ENCODE measurements around the gene GTF3C5.
"Not testable (repeated sequence)": the region's sequence is repeated elsewhere in the genome, so short reads cannot be mapped to it uniquely, and the experiment has no call there.

Gene GTF3C5

DNA sequence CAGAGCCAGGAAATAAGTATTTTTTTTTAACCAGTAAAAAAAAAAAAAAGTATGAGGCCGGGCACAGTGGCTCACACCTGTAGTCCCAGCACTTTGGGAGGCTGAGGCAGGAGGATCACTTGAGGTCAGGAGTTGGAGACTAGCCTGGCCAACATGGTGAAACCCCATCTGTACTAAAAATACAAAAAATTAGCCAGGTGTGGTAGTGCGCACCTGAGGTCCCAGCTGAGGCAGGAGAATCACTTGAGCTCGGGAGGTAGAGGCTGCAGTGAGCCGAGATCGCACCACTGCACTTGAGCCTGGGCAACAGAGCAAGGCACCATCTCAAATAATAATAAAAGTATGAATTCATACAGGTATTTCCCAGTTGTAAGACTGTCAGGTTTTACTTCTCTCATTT, 41.4 kb downstream of the GTF3C5 start:
- not testable (repeated sequence) for DNase-seq

DNA sequence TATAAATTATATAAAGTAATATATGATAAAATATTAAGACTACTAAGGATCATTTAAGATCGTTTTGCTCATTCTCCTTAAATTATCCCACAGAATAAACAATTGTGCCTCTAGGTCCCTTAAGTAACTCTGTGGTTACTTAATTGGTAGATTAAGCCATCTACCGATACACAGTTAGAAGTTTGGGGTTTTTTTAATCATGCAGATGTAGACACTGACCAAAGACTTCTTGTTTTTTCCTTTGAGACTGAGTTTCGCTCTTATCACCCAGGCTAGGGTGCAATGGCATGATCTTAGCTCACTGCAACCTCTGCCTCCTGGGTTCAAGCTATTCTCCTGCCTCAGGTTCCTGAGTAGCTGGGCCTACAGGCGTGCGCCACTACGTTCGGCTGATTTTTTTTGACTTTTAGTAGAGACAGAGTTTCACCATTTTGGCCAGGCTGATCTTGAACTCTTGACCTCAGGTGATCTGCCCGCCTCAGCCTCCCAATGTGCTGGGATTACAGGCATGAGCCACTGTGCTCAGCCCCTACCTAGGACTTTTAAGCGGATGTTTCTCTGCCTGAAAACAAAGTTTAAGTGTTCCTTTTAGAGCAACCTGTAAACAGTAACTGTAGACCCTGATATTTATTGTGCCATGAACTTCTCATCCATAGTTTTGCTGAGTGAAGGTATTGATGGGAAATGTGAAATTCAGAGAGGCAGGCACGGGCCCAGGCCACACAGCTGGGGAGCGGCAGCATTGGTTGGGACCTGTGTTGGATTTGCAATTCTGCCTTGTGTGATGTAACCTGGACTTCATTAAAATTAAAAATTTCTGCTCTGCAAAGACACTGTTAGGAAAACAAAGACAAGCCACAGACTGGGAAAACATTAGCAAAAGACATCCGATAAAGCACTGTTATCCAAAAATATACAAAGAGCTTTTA, 42.6 kb downstream of the GTF3C5 start:
- DNase-seq: no peak

DNA sequence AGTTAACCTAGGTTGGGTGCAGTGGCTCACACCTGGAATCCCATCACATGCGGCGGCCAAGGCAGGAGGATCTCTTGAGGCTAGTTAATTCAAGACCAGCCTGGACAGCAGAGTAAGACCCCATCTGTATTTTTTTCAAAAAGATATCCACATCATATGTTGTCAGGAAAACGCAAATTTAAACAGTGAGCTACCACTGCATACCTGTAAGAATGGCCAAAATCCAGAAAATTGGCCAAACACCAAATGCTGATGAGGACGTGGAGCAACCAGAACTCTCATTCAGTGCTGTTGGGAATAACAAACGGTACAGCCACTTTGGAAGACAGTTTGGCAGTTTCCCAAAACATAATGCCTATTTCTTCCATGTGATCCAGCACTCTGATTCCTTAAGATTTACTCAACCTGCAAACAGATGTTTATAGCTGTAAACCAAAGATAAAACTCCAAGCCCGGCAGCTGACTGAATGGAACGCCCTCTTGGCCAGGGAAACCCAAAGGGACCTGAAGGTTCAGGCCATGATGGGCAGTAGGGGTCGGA, 43.4 kb downstream of the GTF3C5 start:
- no peak for DNase-seq

DNA sequence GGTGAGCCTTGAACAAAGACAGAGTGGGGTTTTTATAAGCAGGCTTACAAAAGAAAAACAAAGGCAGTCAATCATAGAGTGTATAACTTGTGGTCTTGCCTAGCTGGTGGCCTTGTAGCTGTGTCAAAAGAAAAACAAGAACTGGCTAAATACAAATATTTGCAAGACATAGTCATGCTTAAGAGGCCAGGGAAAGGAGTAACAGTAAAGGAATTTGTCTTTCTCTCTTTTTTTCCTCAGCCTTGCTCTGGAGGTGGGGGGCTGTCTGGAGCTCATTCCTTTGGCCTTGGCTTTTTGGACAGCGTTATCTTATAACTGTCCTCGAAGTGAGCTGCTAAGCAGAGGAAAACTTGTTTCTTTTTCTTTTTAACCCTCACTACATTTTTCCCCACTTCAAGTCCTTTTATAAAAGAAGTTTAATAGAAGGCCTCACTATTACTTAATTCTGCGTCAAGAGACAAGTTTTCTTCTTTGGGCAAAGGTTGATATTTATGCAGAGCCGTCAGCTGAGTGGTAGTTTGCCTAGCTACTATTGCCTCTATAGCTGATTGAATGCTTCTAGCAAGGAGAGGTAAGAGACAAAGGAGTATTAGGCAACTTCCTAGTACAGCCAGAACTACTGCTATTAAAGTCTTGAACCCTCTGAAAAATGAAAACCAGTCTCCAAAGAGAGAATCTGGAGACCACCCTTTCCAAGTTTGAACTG, 45.3 kb downstream of the GTF3C5 start:
- DNase-seq: no peak

DNA sequence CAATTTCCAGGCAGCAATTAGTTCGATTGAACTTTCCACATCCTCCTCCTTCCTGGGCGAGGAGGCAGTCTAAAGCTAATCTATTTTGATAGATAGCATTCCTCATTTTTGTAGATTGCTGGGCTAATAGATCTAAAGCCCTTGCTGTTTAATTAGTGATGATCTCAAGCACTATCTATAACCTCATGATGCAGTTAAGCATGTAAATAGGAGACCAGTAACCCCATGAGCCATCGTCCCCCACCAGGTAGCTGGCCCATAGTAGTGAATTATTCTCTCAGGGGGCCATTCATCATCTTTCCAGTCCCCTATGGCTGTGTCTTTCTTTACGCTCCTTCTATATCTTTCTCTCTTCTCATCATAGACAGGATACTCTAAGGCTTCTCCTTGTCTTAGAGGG, 45.9 kb downstream of the GTF3C5 start:
- no peak for DNase-seq

DNA sequence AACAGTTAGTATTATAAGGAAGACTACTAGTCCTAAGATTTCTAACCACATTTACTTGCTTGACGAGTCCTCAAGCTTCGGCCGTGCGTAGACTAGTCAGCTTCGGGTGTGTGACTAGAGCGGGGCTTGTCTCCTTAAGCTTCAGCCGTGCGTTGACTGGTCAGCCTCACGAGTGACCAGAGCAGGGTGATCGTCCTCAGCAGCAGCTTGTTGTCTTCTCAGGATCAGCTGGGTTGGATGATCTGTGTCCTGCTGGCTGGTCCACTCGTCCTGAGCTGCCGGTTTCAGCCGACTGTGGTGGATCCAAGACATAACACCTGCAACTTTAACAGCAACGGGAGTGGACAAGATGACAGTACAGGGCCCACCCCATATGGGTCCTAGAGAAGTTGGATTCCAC, 47.7 kb downstream of the GTF3C5 start:
- DNase-seq: no peak

DNA sequence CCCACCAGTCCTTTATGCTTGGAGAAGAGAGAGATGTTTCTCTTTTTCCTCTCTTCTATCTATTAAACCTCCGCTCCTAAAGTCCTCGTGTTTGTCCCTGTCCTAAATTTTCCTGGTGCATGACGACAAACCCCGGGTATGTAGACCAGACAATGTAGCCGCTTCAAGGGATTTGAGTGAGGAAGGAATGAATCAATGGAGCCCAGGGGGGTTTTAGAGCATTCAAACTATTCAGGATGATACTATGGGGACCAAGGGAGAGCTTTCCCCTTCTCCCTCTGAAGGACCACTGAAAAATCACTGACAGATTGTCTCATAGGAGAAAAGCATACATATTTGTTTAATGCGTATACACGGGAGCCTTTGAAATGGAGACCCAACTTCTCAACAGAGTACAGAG, 49.4 kb downstream of the GTF3C5 start:
- no peak for DNase-seq

DNA sequence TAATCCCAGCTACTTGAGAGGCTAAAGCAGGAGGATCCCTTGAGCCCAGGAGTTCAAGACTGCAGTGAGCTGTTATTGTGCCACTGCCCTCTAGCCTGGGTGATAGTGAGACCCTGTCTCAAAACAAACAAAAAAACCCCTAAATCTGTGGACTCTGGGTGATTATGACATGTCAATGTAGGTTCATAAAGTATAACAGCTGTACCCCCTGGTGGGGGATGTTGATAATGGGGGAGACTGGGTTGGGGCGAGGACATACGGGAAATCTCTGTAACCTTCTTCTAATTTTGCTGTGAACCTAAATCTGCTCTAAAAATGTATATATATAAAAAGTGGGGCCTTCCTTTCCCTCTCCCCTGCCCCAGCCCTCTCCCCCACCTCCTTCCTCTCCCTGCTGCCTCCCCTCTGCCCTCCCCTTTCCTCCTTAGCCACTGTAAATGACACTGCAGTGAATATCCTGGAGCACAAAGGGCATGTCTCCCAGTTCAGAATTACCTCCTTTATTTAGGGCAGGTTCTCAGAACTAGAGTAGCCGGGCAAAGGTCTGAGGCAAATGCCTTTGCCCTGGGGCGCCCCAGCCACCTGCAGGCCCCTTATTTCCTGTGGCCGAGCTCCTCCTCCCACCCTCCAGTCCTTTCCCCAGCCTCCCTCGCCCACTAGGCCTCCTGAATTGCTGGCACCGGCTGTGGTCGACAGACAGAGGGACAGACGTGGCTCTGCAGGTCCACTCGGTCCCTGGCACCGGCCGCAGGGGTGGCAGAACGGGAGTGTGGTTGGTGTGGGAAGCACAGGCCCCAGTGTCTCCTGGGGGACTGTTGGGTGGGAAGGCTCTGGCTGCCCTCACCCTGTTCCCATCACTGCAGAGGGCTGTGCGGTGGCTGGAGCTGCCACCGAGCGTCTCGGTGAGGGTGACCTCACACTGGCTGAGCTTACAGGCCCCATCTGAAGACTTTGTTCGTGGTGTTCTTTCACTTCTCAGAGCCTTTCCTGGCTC, 50.3 kb downstream of the GTF3C5 start:
- DNase-seq: not testable (repeated sequence)

DNA sequence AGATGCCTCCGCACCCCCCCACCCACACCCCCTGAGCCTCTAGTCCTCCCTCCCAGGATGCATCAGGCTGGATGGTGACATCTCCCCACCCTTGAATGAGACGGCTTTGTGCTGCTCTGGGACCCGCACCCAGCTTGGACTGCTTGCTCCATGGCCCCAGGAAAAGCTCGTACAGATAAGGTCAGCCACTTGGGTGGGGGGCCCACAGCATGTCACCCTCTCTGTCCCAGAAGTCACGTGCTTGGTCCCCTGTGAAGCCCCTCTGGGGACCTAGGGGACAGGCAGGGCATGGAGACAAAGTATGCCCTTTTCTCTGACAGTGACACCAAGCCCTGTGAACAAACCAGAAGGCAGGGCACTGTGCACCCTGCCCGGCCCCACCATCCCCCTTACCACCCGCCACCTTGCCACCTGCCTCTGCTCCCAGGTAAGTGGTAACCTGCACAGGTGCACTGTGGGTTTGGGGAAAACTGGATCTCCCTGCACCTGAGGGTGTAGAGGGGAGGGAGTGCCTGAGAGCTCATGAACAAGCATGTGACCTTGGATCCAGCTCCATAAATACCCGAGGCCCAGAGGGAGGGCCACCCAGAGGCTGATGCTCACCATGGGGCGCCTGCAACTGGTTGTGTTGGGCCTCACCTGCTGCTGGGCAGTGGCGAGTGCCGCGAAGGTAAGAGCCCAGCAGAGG, 51.3 kb downstream of the GTF3C5 start:
- DNase-seq: not testable (repeated sequence)

DNA sequence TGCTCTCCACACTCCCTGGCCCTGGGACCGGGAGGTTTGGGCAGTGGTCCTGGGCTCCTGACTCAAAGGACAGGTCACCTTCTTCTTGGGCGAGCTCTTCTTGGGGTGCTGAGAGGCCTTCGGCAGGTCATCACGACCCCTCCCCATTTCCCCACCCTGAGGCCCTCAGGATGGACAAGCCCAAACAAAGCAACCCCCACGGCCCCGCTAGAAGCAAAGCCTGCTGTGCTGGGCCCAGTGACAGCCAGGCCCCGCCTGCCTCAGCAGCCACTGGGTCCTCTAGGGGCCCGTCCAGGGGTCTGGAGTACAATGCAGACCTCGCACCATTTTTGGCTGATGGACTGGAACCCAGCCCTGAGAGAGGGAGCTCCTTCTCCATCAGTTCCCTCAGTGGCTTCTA, 52.9 kb downstream of the GTF3C5 start:
- DNase-seq: not testable (repeated sequence)

DNA sequence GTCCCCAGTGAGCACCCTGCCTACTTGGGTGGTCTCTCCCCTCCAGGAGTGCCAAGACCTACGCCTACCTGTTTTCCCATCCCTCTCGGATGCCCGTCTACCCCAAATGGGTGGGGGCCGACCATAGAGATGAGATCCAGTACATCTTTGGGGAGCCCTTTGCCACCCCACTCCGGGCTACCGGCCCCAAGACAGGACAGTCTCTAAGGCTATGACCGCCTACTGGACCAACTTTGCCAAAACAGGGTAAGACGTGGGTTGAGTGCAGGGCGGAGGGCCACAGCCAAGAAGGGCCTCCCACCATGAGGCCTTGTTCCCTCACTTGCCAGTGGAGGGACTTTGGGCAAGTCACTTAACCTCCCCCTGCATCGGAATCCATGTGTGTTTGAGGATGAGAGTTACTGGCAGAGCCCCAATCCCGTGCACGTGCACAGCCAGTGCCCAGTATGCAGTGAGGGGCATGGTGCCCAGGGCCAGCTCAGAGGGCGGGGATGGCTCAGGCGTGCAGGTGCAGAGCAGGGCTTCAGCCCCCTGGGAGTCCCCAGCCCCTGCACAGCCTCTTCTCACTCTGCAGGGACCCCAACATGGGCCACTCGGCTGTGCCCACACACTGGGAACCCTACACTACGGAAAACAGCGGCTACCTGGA, 55.5 kb downstream of the GTF3C5 start:
- DNase-seq: not testable (repeated sequence)

DNA sequence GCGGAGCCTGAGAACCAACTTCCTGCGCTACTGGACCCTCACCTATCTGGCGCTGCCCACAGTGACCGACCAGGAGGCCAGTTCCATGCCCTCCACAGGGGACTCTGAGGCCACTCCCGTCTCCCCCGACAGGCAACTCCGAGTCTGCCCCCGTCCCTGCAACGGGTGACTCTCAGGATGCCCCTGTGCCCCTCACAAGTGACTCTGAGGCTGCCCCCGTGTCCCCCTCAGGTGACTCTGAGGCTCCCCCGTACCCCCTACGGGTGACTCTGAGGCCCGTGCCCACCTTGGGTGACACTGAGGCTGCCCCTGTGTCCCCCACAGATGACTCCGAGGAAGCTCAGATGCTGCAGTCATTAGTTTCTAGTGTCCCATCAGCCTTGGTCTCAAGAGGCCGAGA, 56.1 kb downstream of the GTF3C5 start:
- DNase-seq: no peak

DNA sequence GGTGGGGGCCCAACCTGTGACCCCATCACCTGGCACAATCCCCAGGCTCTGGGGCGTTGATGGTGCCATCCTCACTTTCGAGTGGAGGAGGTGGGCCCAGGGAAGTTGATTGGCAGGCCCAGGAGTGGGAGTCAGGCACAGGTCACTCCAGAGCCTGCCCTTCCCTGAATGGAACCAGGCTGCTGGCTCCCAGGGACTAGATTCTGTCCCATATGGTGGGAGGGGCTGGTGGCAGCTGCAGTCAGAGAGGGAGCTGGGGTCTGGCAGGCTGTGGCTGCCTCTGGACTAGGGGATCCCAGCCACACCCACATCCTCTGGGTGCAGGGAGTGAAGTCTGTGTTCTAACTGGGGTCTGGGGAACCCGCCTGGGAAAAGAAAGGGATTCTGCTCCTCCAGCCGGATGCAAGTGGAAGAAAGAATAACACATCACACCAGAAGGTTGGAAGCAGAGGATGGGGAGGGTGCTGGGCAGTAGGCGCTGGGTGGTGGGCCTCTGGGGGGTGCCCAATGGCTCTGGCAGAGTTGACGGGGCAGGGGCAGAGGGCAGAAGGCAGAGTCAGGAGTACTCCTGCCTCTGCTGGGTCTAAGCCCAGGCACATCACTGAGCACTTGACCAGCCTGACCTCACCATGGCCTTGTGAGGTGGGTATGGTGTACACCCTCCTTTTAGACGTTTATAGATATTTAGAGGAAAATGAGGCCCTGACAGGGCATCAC, 56.8 kb downstream of the GTF3C5 start:
- no peak for DNase-seq

DNA sequence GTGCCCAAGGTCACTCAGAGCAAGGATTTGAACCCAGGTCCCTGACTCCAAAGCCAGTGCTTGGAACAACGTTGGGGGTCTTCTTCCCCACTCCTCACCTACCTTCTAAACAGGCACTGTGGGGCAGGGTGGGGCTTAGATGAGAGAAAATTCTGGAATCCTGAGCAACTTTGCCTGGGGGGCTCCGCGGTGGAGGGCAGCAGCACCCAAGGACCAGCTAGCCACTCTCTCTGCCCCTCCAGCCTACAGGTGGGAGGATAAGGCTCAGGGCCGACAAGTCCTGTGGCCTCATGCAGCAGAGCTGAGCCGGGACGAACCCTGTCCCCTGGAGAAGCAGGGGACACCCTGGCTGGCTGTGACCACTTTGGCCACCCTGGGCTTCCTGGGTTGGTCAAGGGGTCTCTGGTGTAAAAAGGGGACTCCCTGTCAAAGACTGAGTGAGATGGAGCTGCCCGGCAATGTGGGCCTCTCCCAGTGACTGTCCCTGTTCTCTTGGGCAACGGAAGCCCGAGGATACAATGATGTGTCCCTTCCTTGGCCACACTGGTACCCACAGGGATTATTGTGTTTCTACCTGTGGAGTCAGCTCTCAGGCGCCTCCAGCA, 57.5 kb downstream of the GTF3C5 start:
- no peak for DNase-seq

DNA sequence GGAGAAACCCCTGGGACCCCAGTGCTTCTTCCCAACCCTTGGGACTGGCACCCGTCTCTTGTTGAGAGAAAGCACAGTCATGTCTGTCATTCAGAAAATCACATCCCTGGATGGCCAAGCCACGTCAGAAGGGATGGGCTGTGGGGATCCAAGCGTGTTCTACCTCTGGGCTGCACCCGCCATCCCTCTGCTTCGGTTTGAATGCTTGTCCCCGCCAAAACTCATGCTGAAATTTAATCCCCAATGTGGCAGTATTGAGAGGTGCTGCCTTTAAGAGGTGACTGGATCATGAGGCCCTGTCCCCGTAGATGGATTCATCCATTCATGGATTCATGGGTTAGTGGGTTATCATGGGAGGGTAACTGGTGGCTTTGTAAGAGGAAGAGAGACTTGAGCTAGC, 58.0 kb downstream of the GTF3C5 start:
- no peak for DNase-seq

DNA sequence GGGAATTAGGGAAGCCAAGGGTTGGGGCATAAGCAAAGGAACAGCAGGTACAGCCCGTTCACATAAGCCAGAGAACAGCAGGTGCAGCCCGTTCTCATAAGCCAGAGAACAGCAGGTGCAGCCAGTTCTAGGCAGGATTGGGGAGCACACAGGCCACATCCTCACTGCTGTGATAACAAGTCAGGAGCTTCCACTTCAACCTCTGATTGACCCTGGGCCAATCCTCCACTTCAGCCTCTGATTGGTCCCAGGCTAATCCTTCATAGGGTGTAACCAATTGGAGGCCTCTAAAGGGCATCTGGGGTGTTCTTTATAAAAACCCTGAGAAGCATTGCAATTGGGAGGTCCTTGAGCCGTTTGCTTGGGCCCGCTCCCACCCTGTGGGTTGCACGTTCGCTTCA, 58.5 kb downstream of the GTF3C5 start:
- no peak for DNase-seq

DNA sequence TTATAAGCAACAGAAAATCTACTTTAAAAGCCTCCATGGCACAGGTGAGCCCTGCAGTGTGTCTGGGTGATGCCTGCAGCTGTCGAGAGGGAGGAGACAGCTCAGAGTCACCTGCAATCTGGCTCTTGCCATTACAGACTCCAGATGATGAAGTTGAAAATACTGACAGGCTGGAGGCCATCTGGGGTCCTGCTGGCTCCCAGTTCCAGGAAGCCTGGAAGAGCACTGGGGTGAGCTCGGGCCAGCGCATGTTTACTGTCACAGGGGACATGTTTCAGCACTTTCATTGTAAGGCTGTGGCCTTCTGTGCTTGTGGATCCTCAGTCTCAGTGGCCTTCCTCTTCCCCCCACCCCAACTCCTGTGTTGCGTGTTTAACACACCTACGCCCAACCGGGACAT, 59.4 kb downstream of the GTF3C5 start:
- DNase-seq: no peak

DNA sequence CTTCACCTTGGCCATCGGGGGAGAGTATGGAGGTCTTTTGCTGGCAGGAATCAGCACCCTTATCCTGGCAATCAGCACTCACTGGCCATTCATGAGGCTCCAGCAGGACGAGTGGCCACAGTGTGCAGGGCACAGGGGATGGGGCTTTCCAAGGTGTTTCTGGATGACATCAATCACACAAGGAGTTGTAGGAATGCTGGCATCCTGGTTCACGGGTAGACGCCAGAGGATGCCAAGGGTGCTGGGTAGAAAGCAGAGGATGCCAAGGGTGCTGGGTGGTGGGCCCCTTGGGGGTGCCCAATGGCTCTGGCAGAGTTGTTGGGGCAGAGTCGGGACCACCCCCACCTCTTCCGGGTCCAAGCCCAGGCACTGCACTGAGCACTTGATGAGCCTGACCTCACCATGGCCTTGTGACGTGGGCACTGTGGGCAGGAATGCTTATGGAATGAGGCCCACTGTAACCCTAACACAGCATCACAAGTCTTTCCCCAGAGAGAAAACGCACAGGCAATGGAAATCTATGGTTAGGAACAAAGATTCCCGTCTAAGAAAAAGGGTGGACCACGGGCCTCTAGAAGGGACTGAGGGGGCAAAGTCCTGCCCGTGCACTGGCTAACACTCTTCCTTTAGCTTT, 60.1 kb downstream of the GTF3C5 start:
- DNase-seq: no peak

DNA sequence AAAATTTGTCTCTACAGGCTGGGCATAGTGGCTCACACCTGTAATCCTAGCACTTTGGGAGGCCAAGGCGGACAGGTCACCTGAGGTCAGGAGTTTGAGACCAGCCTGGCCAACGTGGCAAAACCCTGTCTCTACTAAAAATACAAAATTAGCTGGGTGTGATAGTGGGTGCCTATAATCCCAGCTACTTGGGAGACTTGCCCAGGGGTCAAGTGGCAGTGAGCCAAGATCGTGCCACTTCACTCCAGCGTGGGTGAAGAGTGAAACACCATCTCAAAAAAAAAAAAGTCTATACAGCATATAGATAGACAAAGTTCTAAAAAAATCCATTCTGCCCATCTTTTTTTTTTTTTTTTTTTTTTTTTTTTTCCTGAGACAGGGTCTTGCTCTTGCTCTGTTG, 63.6 kb downstream of the GTF3C5 start:
- DNase-seq: not testable (repeated sequence)

DNA sequence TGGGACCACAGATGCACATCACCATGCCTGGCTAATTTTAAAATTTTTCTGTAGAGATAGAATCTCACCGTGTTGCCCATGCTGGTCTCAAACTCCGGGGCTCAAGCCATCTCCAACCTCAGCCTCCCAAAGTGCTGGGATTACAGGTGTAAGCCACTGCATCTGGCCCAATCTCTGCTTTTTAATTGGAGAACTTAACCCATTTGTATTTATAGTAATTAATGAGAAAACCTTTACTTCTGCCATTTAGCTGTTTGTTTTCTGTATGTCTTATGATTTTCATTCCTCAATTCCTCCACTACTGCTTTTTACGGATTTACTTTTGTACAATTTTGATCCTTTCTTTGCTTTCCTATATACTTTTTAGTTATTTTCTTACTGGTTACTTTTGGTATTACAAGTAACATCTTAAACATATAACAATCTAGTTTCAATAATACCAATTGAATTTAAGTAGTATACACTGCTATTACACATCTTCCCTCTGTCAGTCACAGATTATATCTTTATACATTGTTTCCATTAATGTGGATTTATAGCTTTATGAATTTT, 64.1 kb downstream of the GTF3C5 start:
- DNase-seq: no peak
